RWPE1 (cell line): Measurements from ENCODE around the gene NHS.

Experiments used
- CTCF ChIA-PET: fragments of 350-600 bp; sonication (Branson Sonifier 250); formaldehyde crosslinking; extraction: SDS; loops from one replicate; lab custom pipeline; 2021; lab: Yijun Ruan, JAX
- POLR2A ChIA-PET: fragments of 400-600 bp; formaldehyde crosslinking; extraction: SDS; loops from one replicate; lab custom pipeline; 2020; ENCODE audit warnings: antibody characterized with exemption; ENCODE audit not compliant: low non-redundant PET; lab: Yijun Ruan, JAX
- DNase-seq: peaks from one replicate; pipeline ENCODE4 v3.0.0; 2012; ENCODE audit warnings: low spot score
- H3K27ac ChIP-seq: fragments of 450-650 bp; 2 replicates; pipeline ENCODE4 v1.5.1; 2017
- TF ChIP-seq, protein P1 (sequence below): fragments of 450-650 bp; conservative IDR thresholded peaks from 2 replicates; pipeline ENCODE4 v1.5.1; 2017; ENCODE audit warnings: low read depth, mild to moderate bottlenecking

Gene NHS

DNA sequence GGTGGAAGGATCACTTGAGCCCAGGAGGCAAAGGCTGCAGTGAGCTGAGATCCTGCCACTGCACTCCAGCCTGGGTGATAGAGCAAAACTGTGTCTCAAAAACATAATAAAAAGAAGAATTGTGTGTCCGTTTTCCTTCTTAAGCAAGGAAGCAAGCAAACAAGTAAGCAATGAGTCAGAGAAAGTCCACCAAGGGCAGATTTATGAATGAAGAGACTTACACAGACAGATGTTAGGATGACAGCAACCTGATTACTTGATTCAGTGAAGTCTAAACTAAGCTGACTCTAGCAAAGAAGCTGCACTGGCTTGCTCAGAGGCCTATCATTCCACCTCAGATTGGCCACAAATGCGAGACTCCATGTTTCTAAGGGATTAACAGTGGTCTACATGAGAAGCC is 328.2 kb downstream of the NHS start:
- TF ChIP-seq, protein P1, sequence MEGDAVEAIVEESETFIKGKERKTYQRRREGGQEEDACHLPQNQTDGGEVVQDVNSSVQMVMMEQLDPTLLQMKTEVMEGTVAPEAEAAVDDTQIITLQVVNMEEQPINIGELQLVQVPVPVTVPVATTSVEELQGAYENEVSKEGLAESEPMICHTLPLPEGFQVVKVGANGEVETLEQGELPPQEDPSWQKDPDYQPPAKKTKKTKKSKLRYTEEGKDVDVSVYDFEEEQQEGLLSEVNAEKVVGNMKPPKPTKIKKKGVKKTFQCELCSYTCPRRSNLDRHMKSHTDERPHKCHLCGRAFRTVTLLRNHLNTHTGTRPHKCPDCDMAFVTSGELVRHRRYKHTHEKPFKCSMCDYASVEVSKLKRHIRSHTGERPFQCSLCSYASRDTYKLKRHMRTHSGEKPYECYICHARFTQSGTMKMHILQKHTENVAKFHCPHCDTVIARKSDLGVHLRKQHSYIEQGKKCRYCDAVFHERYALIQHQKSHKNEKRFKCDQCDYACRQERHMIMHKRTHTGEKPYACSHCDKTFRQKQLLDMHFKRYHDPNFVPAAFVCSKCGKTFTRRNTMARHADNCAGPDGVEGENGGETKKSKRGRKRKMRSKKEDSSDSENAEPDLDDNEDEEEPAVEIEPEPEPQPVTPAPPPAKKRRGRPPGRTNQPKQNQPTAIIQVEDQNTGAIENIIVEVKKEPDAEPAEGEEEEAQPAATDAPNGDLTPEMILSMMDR: no peak
- POLR2A ChIA-PET: no interaction called here
- no peak overlapping the region for H3K27ac ChIP-seq
- CTCF ChIA-PET: no interaction called here
- DNase-seq: no peak

DNA sequence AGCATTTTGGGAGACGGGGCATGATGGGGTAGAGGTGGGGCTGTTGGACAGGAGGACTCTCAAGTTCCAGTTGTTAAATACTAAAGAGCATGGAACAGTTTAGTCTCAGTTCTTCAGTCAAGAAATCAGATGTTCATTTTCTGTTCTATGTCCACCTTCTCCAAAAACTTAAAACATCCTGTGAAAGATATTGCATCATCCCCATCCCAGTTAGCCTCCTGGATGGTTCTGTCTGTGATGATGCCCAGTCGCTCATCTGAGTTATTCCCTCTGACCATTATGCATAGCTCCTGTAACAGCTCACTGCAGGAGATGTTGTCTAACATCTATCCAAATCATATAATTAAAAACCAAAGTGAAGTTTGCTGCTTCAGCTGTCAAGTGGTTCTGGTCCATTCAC is 330.2 kb downstream of the NHS start:
- no peak for DNase-seq
- CTCF ChIA-PET: no interaction called here
- POLR2A ChIA-PET: no interaction called here
- TF ChIP-seq, protein P1: no peak
- H3K27ac ChIP-seq: no peak overlapping the region

DNA sequence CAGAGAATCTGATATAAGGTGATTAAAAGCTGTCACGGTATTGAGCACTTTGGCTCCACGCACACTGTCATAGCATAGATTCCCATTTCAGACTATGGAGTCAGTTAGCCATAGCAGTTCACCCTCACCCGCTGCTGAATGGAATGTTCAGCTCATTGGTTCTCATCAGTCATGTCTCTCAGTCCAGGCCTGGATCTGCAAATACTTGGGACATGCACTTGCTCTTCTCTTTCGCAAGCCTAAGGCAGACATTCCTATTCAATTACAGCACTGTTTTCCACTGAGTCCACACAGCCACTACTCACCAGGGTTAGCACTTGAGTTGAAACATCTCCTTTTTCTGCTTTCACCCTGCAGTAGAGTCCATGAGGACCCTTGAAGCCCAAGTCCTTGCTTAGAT is 331.7 kb downstream of the NHS start:
- DNase-seq: peak; percentile 36
- CTCF ChIA-PET: no interaction called here
- TF ChIP-seq, protein P1: no peak
- no peak overlapping the region for H3K27ac ChIP-seq
- POLR2A ChIA-PET: no interaction called here

DNA sequence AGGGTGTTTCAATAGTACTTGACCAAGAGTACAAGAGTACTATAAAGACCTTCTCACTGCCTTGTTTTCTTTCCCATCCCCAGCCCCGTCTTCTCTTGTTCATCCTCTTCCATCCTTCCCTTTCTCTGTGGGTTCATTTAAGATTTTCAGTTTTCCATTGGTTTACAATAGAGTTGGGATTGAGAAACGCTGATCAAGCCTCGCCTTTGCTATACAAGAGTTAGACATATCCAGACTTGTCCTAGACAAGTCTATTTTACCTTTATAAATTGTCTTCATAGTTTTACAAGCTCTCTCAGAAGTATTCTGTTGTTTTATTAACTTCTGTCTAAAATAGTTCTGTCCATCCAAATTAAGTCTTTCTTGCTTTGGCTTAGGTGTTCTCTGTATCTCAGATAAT is 332.7 kb downstream of the NHS start:
- TF ChIP-seq, protein P1: no peak

DNA sequence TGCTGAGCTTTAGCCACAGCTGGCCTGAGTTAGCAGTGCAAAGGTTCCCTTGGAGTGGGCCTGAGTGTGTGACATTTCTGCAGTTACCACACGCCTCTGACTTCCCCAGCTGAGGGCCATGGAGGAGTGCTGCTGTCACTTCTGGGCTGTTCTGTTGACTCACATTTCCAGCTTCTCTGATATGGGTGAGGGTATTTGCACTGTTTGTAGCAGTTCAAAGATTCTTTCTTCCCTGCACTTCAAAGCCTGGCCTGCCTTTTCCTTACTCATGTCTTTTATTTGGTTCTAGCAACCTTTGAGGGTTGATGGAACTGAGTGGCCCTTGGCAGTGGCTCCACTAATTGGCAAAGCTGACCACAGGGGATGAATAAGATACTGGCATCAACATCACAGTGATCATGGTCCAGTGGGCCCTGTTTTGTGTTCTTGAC is 335.9 kb downstream of the NHS start:
- TF ChIP-seq, protein P1: no peak
- no peak for DNase-seq
- ChIA-PET POLR2A (no interaction called here), CTCF (interaction anchor here (0.5 kb wide), 1 partner anchor 590 kb away, joined by 3 read pairs; no protein-coding TSS in a partner anchor)
- H3K27ac ChIP-seq: no peak overlapping the region

More for the DNA sequence above, 332.7 kb downstream of the NHS start:
- DNase-seq: no peak
- H3K27ac ChIP-seq: no peak overlapping the region
- ChIA-PET CTCF (interaction anchor here (0.5 kb wide), 1 partner anchor 1828 kb away, joined by 4 read pairs; no protein-coding TSS in a partner anchor), POLR2A (no interaction called here)

DNA sequence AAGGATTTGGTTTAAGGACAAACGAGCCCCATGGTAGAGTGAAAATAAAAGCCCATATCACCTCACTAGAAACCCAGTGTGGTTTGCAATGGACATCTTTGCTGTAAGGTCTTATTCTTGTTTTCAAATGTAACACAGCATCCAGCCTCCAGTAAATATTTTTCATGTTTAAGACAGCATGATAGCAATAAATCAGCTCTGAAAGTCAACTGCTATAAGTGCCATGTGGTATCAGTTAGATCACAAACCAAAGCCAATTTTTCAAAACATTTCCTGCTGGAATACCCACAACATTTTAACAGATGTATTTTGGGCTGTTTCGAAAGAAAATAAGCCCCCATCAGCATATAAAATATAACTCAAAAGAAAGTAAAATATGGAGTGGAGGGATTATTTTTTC is 338.3 kb downstream of the NHS start:
- DNase-seq: no peak
- TF ChIP-seq, protein P1: no peak
- ChIA-PET CTCF (interaction anchor here (0.6 kb wide), 1 partner anchor 948 kb away, joined by 3 read pairs; no protein-coding TSS in a partner anchor), POLR2A (no interaction called here)
- no peak overlapping the region for H3K27ac ChIP-seq
